NCI-H1092 (cell line): Measurements from ENCODE around the gene SMAD7.

Source experiments
- DNase-seq: peaks from one replicate; lab custom pipeline; 2025; lab: John Stamatoyannopoulos, UW

Gene SMAD7

DNA sequence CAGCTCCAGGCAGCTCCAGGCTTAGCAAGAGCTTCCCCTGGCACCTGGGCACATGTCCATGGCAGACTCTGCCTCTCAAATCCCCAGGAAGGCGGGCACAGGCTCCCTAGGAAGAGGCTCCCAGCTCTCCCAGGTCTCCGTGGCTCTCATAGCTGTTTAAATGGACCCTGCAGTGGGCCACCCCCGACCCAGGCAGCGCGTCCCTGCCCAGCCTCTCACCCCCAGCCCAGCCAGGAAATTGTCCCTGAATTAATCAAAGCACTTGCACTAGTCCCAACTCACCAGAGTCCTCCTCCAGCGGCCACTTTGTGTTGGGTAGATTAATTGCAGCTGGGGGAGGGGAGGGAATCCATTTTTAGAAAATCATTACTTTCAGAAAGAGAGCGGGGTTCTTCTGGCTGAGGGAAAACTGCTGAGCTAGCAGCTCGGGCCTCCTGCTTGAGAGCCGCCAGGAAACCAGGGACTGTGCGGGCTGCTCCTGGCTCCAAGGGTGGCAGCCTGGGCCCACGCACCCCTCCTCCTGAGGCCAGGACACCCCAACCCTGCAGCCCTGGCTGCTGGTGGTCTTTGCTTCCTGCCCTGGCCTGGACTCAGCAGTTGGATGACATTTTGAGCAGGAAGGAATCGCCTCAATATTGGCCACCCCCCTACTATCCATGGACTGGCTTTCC lies 36.0 kb downstream of the SMAD7 start:
- no peak for DNase-seq

DNA sequence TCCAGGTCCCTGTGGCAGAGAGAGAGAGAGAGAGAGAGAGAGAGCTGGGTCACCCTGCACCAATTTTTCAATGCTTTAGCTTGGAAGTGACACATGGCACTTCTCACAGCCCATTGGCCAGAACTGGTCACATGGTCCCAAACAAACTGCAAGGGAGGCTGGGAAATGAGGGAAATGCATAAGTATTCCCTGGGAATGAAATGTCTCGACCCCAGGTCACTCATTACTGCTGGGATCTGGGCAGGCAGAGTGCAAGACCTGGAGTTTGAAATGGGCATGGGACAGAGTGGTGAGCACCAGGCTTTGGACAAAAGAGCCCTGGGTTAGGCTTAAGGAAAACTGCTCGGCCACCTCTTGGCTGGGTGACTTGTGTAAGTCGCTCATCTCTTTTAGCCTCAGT lies 37.0 kb downstream of the SMAD7 start:
- DNase-seq = no peak

DNA sequence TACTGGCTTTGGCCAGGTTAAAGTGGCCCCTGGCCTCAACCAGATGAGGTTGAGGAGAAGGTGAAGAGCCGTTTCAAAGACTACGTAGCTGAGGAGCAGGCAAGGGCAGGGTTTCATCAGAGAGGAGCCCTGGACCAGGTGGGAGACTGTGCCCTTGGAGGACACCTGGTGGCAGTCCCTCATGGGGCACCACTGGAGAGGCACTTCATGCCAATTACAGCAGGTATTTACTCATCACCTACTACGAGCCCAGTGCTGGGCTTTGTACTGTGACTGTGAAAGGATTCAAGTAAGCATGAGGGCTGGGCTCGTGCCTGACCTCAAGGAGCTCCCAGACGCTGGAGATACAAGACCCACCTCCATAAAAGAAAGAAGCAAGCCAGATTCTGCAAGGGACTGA lies 37.6 kb downstream of the SMAD7 start:
- DNase-seq = no peak

DNA sequence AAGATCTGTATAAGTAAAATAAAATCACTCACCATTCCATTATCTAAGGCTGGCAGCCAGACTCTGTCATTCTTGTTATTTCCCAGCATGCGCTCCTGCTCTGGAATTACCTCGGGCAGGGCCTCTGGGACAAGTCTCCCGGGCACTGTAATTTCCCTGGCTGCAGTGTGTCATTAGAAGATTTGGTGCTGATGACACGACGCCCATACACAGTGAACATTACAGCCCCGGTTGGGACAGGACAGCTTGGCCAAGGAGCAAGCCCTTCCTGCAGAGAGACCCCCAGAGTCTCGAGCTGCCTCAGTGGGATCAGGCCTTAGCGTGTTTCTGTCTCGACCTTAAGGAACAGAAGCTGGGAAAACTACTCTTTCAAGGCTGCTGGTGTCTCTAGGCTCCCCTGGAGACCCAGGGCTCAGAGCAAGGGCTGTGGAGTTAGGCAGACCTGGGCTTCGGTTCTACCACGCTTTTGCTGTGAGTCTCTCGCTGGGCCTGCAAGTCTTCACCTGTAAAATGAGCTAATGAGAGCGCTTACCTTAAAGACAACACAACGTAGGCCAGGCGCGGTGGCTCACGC lies 39.7 kb downstream of the SMAD7 start:
- DNase-seq = no peak

DNA sequence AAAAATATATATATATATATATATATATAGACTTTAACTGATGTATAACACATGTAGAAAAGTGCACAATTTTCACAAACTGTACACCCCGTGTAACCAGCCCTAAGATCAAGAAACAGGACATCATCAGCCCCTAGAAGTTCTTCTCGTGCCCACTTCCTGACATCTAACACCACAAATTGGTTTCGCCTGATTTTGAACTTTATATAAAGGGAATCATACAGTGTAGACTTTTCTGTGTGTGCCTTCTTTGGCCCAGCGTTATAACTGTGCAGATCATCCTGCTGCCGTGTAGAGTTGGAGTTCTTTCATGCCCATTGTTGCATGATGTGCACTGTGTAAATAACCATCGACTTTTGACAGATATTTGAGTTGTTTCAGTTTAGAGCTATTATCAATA lies 41.0 kb downstream of the SMAD7 start:
- no peak for DNase-seq

DNA sequence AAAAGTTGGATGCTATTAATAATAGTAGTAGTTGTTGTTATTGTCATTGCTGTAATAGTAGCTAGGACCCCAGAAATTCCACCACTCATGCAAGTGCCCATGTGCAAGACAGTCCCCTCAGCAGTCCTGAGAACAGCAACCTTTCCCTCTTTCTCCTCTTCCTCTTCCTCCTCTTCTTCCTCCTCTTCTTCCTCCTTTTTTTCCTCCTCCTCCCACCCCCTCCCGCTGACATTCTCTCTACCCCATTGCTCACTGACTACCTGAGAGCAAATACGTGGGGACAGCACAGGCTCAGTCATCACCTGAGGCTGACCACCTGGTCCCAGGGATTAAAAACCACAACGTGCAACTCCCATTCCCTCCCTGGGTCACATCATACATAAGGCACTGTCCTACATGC lies 41.8 kb downstream of the SMAD7 start:
- DNase-seq = no peak

DNA sequence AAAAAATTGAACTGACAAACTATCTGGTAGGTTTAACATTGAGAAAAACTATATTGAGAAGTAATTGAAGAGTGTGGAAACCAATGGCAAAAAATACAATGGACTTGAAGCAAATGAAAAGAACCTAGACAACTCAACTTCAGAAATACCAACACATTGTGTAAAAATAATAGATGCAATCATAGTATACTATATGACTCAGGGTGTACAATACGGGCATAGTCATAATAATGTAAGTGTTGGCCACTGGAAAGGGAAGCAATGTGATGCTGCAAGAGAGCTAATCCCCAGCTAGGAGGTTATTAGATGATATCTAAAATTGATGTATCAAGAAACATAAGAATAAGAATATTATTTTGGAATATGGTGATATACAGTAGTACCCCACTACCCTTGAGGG lies 45.3 kb downstream of the SMAD7 start:
- DNase-seq = no peak

DNA sequence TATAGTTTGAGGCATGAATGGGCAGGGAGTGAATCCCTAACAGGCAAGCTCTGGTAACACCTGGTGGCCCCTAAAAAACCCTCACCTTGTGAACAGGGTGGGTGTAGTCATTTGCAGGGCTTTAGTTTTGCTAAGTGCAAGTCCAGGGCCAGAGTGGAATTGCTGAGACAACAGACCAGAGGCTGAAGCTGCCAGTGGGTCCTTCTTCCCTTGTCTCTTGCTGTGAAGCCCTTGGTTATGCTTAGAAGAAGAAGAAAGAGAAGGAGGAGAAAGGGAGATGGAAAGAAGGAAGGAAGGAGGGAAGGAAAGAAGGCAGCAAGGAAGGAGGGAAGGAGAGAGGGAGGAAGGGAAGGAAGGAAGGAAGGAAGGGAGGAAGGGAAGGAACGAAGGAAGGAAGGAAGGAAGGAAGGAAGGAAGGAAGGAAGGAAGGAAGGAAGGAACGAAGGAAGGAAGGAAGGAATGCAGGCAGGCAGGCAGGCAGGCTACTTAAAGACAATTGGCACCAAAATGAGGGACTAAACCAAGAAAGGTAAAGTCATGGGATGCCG lies 45.8 kb downstream of the SMAD7 start:
- no peak for DNase-seq

DNA sequence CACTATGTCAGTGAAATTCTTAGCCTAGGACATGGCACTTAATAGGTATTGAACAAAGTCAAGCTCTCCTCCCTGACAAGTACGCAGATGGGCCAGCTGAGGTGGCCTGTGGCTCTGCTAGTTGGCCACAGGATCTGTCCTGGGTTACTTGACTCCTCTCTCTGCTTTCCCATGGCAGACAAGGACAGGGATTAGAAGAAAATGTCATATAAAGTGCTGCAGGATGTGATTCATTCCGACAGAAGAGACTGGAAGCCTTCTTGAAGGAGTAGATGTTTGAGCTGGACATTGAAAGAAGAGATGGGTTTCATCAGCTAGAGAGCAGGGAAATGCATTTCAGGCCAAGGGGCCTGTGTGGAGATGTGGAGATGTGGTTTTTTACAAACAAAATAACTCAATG lies 46.7 kb downstream of the SMAD7 start:
- no peak for DNase-seq

DNA sequence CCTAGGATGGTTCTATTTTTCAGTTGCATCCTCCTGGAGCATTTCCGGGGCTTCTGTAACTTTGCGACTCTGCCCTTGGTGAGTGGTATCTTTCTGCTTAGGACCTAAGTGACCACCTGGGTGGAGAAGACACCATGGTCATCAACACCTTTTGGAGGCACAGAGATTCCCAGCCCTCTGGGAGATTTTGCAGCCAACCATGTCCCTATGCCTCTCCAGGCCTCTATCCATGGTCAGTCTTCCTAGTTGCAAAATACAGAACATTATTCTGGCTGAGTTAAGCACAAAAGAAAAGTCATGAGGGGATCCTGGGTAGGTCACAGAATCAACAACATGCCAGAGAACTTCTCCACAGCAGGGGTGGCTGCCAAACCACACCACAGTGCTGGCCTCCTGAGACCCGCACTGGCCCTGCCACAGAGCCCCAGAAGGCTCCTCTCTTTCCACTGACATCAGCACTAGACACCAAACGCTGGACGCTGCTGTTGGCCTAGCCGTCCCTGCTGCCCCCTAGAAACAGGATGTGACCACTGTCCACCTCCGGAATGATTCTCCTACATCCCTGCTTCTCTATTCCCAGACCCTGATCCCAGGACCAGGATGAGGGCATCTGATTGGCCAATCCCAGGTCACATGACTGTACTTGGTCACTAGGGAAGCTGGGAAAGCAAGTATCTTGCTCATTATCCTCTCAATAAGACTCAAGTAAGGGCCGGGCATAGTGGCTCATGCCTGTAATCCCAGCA lies 47.7 kb downstream of the SMAD7 start:
- no peak for DNase-seq

DNA sequence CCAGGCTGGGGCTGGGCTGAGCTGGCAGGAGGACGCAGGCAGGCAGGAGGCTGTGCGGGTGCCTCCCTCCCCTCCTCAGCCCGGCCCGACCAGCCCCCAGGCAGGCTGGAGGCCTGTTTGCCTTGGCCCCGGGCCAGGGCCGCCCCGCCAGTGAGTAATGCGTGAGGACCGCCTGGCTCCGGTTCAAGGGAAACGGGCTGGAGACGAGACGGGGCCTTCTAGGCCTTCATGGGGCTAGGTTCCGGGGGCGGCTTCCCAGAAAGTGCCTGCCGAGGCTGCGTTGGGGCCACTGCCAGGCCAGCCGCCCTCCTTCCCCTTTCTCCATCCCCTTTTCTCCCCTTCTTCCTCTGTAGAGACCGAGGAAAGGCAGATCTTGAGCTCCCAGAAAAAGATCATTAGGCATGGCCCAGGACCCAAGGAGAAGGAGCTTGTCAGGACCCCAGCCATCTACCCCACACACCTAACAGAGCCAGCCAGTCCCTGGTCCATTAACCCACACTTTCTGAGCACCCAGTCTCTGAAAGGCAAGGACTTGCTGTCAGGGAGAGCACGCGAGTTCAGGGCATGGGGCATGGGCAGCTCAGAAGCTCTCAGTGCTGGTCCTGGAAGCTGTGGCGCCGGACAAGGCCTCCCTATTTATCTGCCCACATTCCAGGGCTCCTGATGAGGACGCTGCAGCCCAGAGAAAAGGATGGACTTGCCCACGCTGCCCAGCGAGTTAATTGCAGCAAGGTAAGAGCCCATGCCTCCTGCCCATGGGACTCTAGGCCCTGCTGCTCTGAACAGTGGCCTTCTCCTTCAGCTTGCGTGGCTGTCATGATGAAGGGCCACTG lies 48.5 kb downstream of the SMAD7 start:
- DNase-seq = peak; percentile 95

DNA sequence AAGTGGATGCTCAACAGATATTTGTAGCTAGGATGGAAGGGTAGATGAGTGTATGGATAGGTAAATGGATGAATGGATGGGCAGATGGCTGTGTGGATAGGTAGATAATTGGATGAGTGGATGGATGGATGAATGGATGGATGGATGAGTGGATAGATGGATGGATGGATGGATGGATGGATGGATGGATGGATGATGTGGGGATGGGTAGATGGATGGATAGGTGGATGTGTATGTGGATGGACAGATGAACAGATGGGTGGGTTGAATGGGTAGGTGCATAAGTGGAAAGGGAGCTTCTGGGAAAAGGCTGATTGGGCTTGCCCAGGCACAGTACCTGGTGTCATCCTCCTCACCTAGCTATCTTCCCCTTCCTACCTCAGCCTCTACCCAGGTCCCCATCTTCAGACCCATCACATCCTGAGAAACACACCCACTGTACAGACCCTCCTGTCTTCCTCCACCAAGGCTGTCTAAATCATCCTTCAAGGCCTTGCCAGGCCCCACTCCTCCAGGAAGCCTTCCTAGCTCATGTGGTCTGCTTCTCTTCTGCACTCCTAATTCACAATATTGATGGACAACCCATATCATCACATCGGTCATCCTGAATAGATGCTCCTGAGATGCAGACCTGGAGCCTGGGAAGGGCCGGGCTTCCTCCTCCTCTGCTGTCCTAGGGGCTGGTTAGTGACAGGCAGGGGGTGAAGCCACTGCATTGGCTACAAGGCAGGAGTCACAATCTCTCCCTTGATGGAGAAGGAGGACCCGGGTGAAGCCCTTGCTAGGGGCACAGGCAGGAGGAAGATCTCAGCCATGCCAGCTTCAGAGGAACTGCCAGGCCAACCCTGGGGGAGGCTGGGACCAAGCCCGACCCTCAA lies 49.4 kb downstream of the SMAD7 start:
- DNase-seq = no peak

DNA sequence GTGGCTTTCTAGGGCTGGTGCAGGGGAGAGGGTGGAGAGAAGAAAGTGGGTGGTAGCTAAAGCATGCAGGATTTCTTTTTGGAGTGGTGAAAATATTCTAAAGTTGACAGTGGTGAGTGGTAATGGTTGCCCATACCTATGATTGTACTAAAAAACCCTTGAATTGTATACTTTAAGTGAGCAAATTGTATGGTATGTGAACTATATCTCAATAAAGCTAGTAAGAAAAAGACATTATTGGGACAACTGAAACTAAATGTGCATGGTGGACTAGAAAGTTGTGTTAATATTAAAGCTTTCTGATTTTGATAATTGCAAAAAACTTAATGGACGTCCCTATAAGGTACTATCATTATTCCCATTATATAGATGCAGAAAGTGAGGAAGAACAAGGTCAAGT lies 50.3 kb downstream of the SMAD7 start:
- DNase-seq = no peak

DNA sequence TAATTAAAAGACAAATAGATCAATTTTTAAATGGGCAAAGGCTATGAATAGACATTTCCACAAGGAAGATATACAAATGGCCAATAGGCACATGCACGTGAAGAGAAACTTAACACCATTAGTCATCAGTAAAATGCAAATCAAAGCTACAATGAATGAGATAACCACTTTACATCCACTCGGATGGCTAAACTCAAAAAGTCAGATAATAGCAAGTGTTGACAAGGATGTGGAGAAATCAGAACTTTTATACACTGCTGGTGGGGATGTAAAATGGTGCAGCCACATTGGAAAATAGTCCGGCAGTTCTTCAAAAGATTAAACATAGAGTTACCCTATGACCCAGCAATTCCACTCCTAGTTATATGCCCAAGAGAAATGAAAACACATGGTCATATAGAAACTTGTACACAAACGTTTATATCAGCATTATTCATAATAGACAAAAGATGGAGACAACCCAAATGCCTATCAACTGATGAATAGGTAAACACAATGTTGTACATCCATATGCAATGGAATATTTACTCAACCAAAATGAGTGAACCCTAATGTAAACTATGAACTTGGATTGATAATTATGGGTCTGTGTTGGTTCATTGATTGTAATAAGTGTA lies 51.1 kb downstream of the SMAD7 start:
- DNase-seq = no peak

DNA sequence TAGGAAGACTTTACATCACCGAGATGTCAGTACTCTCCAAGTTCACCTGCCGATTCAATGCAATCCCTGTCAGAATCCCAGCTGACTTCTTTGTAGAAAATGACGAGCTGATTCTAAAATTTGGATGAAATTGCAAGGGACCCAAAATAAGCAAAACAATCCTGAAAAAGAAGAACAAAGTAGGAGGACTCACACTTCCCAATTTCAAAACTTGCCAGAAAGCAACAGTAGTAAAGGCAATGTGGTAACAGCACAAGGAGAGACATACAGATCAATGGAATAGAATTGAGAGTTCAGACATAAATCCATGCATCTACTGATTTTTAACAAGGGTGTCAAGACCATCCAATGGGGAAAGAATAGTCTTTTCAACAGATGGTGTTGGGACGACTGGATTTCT lies 52.2 kb downstream of the SMAD7 start:
- no peak for DNase-seq

DNA sequence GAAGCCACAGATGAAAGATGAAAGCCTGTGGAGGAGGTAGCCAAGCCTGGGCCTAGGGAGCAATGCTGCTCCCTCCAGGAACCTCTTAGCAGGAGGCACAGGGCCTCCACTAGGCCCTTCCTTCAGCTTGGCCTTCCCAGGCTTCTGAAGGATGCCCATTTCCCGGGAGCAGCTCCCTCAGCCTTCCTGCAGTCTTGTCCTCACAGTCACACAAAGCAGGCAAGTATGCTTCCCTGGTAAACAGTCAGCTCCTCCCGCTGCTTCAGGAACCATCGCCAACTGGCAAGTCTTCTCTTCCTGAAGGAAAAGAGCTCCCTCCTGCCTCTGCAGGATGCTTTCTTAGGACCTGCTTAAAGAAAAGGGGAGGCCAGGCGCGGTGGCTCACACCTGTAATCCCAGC lies 53.2 kb downstream of the SMAD7 start:
- DNase-seq = no peak

DNA sequence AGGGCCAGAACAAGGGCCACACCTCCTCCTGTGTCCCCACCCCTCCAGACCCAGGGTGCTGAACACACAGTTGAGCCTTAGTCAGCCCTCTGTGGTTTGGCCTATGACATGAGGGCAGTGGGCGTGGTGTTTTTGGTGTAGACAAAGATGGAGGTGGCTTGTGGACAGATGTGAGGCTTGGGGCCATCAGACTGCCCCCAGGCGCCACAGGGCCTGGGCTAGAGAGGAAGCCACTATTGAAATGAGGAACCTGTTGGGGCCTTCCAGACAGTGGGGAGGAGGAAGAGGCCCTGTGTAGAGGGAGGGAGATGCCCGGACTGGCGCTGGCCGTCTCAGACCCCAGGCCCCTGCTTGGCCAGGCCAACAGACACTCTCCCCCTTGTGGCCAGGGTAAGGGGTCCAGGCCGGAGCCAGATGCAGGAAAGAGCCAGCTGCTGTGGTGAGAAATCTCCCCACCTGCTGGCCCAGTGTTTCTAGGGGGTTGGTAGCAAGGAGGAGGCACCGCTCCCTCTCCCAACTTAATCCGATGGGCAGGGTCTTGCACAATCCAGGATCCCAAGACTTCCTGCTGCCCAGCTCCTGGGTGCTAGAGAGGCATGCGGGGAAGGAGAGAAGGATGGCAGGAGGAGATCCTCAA lies 53.8 kb downstream of the SMAD7 start:
- DNase-seq = no peak

DNA sequence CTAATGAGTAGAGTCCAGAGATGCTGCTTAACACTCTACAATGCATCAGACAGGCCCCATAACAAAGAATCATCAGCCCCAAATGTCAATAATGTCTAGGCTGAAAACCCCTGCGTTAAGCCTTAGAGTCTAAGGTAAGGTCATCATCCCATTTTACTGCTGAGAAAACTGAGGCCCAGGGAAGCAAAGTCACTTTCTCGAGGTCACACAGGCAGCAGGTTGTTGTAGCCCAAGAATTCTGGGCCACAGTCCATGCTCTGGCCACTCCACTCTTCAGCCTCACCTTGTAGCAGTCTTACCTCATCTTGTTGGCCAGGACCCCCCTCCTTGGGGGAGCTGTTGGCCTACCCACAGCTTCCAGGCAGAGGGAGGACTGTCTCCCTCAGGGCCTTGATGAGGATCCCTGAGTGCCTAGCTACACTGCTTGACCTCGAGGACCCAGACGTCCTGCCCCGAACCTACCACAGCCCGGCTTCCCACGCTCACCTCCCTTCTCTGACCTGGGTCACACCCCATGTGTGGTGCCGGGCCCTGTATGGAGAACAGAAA lies 54.4 kb downstream of the SMAD7 start:
- no peak for DNase-seq

DNA sequence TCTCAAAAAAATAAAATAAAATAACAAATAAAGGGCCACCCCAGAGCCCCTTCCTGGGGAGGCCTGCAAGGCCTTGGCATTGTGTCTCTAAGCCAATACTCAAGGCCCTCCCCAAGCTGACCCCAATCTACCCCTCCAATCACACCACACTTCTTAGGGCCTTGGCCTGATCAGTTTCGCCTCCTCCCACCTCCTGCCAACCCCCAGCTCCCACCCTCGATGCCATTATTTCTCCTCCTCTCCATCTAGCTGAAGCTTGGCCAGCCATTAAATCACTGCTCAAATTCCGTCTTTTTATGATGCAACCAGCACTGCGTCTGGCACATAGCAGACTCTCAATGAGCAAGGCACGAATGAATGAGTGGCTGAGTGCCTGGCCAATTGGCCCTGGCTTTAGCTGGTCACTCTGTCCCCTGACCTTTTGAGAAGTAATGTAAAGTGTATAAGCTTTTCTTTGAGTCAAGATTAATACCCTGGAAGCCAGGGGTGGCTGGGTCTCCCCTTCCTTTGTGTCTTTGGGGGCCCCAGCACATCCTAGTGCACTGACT lies 55.9 kb downstream of the SMAD7 start:
- DNase-seq = no peak
